Kidney epithelial cell (primary cell): Measurements from ENCODE around the gene DHRS3. TPM values are rescaled to one million over a fixed set of nuclear protein-coding genes. Genes with fewer than 3 reads are reported as not detected.

Experiments used
- DNase-seq: peaks from one replicate; pipeline ENCODE4 v3.0.0-alpha.2; 2010; ENCODE audit warnings: low read depth
- H3K27me3 ChIP-seq: 2 replicates; pipeline ENCODE4 v1.6.0; 2011; ENCODE audit warnings: low read length; ENCODE audit not compliant: control insufficient read depth, insufficient read depth
- H3K36me3 ChIP-seq: 2 replicates; pipeline ENCODE4 v1.5.1; 2011; ENCODE audit warnings: low read length; ENCODE audit not compliant: control insufficient read depth, insufficient read depth
- H3K4me3 ChIP-seq: 2 replicates; pipeline ENCODE4 v1.5.1; 2011; ENCODE audit warnings: low read depth, mild to moderate bottlenecking, control low read depth, low read length
- total RNA-seq: library from RNA; depleted of rRNA; stranded (reverse); fragments of >200 nt; gene quantifications from 2 replicates; pipeline ENCODE4 v1.2.3, GENCODE V29; 2015
- TF ChIP-seq, protein P1 (sequence below): IDR thresholded peaks from 2 replicates; pipeline ENCODE4 v1.5.1; 2011; ENCODE audit warnings: mild to moderate bottlenecking, moderate library complexity, low read length, control low read depth, inconsistent platforms; ENCODE audit not compliant: insufficient read depth, poor library complexity, severe bottlenecking

DHRS3 gene
- total RNA-seq, 1 donor from 2014 or later = 37.4 TPM

DNA sequence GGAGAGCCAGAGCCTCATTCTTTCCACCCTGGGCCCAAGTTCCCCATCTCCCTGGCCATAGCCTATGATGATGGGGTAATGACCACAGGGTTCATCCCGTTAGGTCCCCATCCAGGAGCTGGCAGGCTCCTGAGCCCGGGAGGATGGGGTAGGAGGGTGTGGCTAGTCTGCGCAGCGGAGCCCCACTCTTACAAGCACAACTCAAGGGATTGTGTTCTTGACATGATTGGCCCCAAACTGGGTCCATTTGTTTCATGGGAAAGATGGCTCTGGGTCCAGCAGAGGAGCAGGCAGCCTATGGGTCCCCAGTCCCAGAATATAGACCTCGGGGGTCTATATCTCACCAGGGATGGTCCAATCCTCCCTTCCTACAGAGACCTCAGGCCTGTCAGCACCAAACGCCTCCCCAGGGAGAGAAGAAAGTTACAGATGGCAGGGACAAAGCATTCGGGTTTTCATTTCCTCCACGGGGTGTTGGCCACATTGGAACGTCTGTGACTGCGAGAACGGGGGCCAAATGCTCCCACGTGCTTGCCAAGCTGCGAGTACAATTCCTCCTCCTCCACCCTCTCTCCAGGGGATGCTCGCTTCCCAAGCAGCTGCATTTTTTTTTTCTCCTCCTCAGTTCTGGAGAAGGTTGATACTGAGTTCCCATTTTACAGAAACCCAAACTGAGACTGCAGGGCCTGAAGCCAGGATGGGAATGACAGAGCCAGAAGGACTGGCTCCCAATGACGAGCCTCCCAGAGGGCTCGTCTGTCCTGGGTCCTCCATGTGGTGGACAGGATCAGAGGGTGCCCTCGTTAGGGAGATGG is 71.0 kb downstream of the DHRS3 start:
- no peak for DNase-seq
- Histone ChIP-seq H3K36me3 (no peaks in the 10 kb centered on the region), H3K4me3 (no peak overlapping the region), H3K27me3 (no peaks in the 10 kb centered on the region)
- TF ChIP-seq, protein P1, sequence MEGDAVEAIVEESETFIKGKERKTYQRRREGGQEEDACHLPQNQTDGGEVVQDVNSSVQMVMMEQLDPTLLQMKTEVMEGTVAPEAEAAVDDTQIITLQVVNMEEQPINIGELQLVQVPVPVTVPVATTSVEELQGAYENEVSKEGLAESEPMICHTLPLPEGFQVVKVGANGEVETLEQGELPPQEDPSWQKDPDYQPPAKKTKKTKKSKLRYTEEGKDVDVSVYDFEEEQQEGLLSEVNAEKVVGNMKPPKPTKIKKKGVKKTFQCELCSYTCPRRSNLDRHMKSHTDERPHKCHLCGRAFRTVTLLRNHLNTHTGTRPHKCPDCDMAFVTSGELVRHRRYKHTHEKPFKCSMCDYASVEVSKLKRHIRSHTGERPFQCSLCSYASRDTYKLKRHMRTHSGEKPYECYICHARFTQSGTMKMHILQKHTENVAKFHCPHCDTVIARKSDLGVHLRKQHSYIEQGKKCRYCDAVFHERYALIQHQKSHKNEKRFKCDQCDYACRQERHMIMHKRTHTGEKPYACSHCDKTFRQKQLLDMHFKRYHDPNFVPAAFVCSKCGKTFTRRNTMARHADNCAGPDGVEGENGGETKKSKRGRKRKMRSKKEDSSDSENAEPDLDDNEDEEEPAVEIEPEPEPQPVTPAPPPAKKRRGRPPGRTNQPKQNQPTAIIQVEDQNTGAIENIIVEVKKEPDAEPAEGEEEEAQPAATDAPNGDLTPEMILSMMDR = no peak

DNA sequence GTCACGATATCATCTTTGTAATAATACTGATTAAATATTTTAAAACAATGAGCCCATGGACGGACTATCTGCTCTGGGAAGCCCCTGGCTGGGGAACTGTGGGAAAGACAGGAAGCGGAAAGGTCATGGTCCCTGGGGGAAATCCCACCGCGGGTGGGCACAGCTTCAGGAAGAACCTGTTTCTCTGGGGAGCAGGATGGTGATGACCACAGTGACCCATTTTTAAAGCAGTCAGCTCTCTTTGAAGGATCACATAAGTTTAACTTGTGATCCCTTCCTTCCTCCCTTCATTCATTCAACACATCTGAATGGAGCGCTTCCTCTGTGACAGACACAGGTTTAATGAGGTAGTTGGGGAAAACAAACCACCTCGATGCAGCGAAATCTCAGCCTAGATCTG is 73.0 kb downstream of the DHRS3 start:
- TF ChIP-seq, protein P1 = no peak
- Histone ChIP-seq H3K27me3 (no peaks in the 10 kb centered on the region), H3K36me3 (no peaks in the 10 kb centered on the region), H3K4me3 (no peak overlapping the region)
- no peak for DNase-seq

DNA sequence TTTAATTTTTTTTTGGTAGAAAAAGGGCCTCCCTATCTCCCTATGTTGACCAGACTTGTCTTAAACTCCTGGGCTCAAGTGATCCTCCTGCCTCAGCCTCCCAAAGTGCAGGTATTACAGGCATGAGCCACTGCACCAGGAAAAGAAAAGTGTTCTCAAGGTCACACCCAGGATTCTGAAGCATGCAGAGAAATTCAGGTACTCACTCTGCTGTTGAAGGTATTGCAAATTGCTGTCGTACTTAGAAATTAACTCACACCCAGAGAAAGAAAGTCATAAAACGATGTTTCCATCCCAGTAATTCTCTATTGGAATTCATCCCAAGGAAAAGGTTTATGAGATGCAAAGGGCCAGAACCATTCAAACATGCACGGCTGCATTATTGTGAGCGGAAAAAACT is 73.7 kb downstream of the DHRS3 start:
- DNase-seq = no peak
- no peaks in the 10 kb centered on the region for H3K27me3 ChIP-seq
- H3K36me3 ChIP-seq = no peaks in the 10 kb centered on the region
- H3K4me3 ChIP-seq = no peak overlapping the region
- TF ChIP-seq, protein P1 = no peak

DNA sequence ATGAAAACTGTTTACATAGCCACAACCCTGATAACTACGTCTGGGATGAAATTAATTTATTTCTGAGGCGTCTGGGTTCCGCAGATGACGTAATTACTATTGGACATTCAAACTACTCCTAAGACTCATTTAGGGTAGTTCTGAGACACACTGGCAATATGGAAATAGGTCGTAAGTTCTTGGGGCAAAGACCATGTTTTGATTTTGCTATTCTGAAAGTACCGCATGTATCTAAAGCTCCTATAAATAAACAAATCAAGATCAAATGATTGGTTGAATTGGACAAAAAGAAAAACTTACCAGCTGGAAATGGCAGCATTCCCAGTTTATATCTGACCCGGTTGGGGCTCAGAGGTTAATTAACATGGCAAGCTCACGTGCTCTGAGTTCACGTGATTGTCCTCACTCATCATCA is 74.3 kb downstream of the DHRS3 start:
- TF ChIP-seq, protein P1 = no peak
- Histone ChIP-seq H3K36me3 (peaks cover 1% of the 10 kb centered on the region), H3K27me3 (no peaks in the 10 kb centered on the region), H3K4me3 (no peak overlapping the region)
- no peak for DNase-seq

DNA sequence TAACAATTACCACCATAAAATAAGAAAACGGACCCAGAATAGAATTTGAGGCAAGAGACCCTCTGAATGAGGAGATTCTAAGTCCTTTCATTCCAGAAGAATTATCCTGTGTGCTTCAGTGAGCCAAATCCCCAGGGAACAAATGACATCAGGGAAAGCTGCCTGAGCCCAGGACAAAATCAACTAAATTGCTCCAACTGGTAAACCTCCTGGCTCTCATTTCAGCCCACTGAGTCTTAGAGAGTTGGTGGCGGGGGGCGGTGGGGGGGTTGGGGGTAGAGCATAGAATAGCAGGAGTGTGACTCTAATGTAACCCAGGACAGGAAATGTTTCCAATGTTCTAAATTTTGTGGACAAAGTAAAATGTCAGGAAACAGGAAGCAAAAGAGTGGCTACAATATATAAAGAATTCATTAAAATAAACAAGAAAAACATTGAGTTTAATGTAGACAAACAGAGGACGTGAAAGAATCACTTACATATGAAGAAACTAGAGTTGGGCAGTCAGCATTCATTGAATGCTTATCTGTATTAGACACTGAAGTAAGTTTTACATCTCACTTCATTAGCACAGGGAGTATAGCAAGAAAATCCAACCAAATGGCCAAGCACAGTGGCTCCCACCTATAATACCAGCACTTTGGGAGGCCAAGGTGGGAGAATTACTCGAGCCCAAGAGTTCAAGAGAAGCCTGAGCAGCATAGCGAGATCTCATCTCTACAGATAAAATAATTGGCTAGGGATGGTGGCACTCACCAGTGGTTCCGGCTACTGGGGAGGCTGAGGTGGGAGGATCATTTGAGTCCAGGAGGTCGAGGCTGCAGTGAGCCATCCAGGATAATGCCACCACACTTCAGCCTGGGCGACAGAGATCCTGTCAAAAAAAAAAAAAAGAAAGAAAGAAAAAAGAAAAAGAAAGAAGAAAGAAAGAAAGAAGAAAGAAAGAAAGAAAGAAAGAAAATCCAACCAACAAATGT is 75.1 kb downstream of the DHRS3 start:
- TF ChIP-seq, protein P1 = no peak
- H3K27me3 ChIP-seq = no peaks in the 10 kb centered on the region
- DNase-seq = no peak

More for the DNA sequence above, 75.1 kb downstream of the DHRS3 start:
- H3K4me3 ChIP-seq = no peak overlapping the region
- H3K36me3 ChIP-seq = peaks cover 1% of the 10 kb centered on the region
